Progenitor cell of endocrine pancreas (in vitro differentiated cells): ENCODE data around the gene ULBP3. TPM values are rescaled to one million over a fixed set of nuclear protein-coding genes. Genes with fewer than 3 reads are reported as not detected.

Experiments used
- DNase-seq: peaks from one replicate; pipeline ENCODE4 v3.0.0; 2021; ENCODE audit warnings: low spot score; ENCODE audit not compliant: unreplicated experiment
- H3K27ac Mint-ChIP-seq: 2 replicates; pipeline ENCODE4 v1.8.0; 2021; ENCODE audit warnings: mild to moderate bottlenecking, moderate library complexity, mixed read lengths
- H3K27me3 Mint-ChIP-seq: 2 replicates; pipeline ENCODE4 v1.8.0; 2021; ENCODE audit warnings: mixed read lengths
- H3K36me3 Mint-ChIP-seq: 2 replicates; pipeline ENCODE4 v1.8.0; 2022; ENCODE audit warnings: mixed read lengths; ENCODE audit not compliant: insufficient read depth
- H3K4me1 Mint-ChIP-seq: 2 replicates; pipeline ENCODE4 v1.8.0; 2021; ENCODE audit warnings: low read depth, mixed read lengths
- H3K4me3 Mint-ChIP-seq: 2 replicates; pipeline ENCODE4 v1.8.0; 2021; ENCODE audit warnings: low read depth, mild to moderate bottlenecking, moderate library complexity, mixed read lengths
- H3K9me3 Mint-ChIP-seq: 2 replicates; pipeline ENCODE4 v1.8.0; 2021; ENCODE audit warnings: low read depth, mixed read lengths
- total RNA-seq: library from RNA; stranded (reverse); gene quantifications from 2 replicates; pipeline ENCODE4 v1.2.1, GENCODE V29; 2021
- TF ChIP-seq, protein P1 (sequence below): fragments of 200-600 bp; sonication (generic); IDR thresholded peaks from one replicate; pipeline ENCODE4 v1.5.0; 2021; ENCODE audit warnings: antibody characterized with exemption, mild to moderate bottlenecking; ENCODE audit not compliant: unreplicated experiment

Gene ULBP3
- total RNA-seq, 1 donor from 2014 or later: 16.2 TPM

DNA sequence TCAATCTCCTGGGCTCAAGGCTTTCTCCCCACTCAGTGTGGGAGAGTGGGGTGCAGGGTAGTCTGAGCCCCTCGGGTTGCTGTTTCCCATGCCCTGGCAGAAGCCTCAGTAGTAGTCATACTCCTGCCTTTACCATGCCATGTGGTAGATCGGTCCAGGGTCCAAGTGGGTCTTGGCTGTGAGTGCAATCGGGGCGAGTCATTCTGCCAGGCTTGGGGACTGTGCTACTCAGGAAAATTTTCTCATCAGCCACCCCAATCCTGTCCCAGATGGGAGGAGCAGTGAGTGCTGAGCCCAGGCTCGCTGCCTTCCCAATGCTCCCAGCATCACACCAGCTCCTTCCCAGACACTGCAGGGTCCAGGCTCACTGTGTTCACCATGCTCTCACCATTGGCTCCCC is 32.8 kb downstream of the ULBP3 start:
- peaks cover 5% of the 10 kb centered on the region for H3K4me1 Mint-ChIP-seq
- no peak overlapping the region for H3K4me3 Mint-ChIP-seq
- no peaks in the 10 kb centered on the region for H3K36me3 Mint-ChIP-seq
- no peak for DNase-seq
- H3K27me3 Mint-ChIP-seq: peaks cover 95% of the 10 kb centered on the region
- no peaks in the 10 kb centered on the region for H3K9me3 Mint-ChIP-seq
- TF ChIP-seq, protein P1, sequence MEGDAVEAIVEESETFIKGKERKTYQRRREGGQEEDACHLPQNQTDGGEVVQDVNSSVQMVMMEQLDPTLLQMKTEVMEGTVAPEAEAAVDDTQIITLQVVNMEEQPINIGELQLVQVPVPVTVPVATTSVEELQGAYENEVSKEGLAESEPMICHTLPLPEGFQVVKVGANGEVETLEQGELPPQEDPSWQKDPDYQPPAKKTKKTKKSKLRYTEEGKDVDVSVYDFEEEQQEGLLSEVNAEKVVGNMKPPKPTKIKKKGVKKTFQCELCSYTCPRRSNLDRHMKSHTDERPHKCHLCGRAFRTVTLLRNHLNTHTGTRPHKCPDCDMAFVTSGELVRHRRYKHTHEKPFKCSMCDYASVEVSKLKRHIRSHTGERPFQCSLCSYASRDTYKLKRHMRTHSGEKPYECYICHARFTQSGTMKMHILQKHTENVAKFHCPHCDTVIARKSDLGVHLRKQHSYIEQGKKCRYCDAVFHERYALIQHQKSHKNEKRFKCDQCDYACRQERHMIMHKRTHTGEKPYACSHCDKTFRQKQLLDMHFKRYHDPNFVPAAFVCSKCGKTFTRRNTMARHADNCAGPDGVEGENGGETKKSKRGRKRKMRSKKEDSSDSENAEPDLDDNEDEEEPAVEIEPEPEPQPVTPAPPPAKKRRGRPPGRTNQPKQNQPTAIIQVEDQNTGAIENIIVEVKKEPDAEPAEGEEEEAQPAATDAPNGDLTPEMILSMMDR: no peak
- no peak overlapping the region for H3K27ac Mint-ChIP-seq

DNA sequence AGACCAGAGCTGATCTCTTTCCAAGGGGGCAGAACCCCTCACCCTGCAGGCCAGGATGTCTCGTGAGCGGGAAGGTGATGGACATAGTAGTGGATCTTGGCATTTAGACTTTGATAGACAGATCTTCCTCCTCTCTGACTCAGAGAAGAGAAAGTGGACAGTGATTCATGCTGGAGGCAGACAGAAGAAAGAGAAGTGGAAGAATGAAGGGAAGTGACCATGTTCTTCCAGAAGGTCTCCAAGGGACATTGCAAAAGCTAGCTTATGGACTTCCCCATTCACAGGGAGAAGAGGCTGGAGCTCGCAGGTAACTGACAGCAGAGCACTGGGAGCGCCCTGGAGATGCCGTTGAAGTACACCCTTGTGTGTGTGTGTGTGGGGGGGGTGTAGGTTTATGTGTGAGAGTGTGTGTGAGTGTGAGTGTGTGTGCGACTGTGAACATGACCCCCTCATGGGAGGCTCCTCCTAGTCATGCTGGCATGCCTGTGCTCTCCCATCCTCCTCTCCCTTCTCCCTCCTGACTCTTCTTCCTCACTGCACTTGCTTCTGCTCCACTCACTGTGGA is 35.6 kb downstream of the ULBP3 start:
- H3K4me3 Mint-ChIP-seq: no peak overlapping the region
- H3K36me3 Mint-ChIP-seq: no peaks in the 10 kb centered on the region
- peaks cover 3% of the 10 kb centered on the region for H3K4me1 Mint-ChIP-seq
- no peaks in the 10 kb centered on the region for H3K9me3 Mint-ChIP-seq
- no peak for DNase-seq
- H3K27me3 Mint-ChIP-seq: peaks cover 90% of the 10 kb centered on the region
- no peak overlapping the region for H3K27ac Mint-ChIP-seq
- TF ChIP-seq, protein P1: no peak

DNA sequence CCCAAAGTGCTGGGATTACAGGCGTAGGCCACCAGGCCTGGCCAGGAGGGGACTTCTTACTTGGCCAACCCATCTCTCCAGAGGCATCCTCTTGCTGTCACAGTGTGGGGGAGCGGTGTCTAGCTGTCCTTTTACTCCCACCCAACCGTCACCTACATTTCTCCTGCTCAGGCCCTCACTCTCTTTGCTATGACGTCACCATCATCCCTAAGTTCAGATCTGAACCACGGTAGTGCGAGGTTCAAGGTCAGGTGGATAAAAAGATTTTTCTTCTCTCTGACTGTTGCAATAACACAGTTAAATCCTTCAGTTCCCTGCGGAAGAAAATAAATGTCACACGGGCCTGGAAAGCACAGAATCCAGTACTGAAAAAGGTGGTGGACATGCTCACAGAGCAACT is 36.3 kb downstream of the ULBP3 start:
- TF ChIP-seq, protein P1: no peak
- Mint-ChIP-seq H3K9me3 (no peaks in the 10 kb centered on the region), H3K27me3 (peaks cover 90% of the 10 kb centered on the region), H3K36me3 (no peaks in the 10 kb centered on the region), H3K4me3 (no peak overlapping the region), H3K4me1 (peaks cover 3% of the 10 kb centered on the region), H3K27ac (no peak overlapping the region)
- no peak for DNase-seq

DNA sequence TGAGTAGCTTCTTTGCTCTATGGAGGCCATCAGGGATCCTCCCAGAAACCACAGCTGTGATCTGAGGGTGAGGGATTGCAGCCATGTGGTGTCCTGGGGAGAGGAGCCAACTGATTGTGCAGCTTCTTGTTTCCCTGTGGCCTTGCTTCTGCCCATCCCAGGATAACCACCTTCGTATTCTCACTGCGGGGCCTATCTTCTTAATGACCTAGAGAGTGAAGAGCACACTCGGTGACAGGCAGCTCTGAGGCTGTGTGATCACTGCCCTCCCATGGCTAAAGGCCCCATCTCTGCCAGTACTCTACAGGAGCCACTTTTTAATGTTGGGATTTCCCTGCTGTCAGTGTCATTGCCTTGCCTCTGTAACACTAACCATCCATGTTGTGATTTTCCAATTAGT is 38.3 kb downstream of the ULBP3 start:
- Mint-ChIP-seq H3K36me3 (no peaks in the 10 kb centered on the region), H3K27me3 (peaks cover 82% of the 10 kb centered on the region), H3K27ac (no peak overlapping the region), H3K4me1 (no peaks in the 10 kb centered on the region), H3K9me3 (no peaks in the 10 kb centered on the region), H3K4me3 (no peak overlapping the region)
- no peak for DNase-seq
- TF ChIP-seq, protein P1: no peak

DNA sequence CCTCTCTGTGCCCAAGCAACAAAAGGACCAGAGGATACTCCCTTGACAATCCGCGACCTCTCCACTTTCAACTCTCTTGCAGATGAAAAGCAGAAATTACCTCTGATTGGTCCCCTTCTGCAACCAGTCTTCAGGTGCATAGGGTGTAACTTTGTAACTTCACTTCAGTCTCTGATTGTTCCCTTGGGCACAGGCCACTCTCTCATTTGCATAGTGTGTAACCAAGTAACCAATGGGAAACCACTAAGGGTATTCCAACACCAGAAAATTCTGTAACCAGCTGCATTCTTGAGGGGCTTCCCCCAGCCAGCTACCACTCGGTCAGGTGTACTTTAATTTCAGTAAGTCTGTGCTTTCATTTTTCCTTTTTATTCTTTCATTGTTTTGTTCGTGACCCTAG is 39.2 kb downstream of the ULBP3 start:
- no peaks in the 10 kb centered on the region for H3K36me3 Mint-ChIP-seq
- H3K4me3 Mint-ChIP-seq: no peak overlapping the region
- peaks cover 79% of the 10 kb centered on the region for H3K27me3 Mint-ChIP-seq
- H3K9me3 Mint-ChIP-seq: no peaks in the 10 kb centered on the region
- TF ChIP-seq, protein P1: no peak
- DNase-seq: no peak
- H3K27ac Mint-ChIP-seq: no peak overlapping the region
- no peaks in the 10 kb centered on the region for H3K4me1 Mint-ChIP-seq
